HepG2 (cell line): ENCODE data around the gene ST6GALNAC6.

Source experiments
- CTCF ChIP-seq: sonication (generic); formaldehyde crosslinking; IDR thresholded peaks from 2 replicates; pipeline ENCODE4 v1.5.0; 2020; ENCODE audit warnings: mild to moderate bottlenecking, missing genetic modification reagents, moderate library complexity
- EHMT2 ChIP-seq: fragments of 200-600 bp; sonication (generic); IDR thresholded peaks from 2 replicates; pipeline ENCODE4 v1.7.0; 2017; ENCODE audit warnings: antibody characterized with exemption, low read depth, low read length, borderline replicate concordance
- HHEX ChIP-seq: IDR thresholded peaks from 2 replicates; pipeline ENCODE4 v1.6.1; 2016; ENCODE audit warnings: control low read depth
- MYC ChIP-seq: sonication (generic); formaldehyde crosslinking; IDR thresholded peaks from 2 replicates; pipeline ENCODE4 v1.9.0; 2021; ENCODE audit warnings: missing genetic modification reagents, borderline replicate concordance
- POLR2AphosphoS5 ChIP-seq: IDR thresholded peaks from 2 replicates; pipeline ENCODE4 v1.6.1; 2012; ENCODE audit warnings: low read depth, low read length
- SMC3 ChIP-seq: IDR thresholded peaks from 2 replicates; pipeline ENCODE4 v1.6.1; 2011; ENCODE audit warnings: low read length, improper control_type of control experiment
- ZNF224 ChIP-seq: sonication (generic); formaldehyde crosslinking; IDR thresholded peaks from 2 replicates; pipeline ENCODE4 v1.5.0; 2020; ENCODE audit warnings: mild to moderate bottlenecking, missing genetic modification reagents
- ZNF280D ChIP-seq: sonication (generic); formaldehyde crosslinking; IDR thresholded peaks from 2 replicates; pipeline ENCODE4 v1.5.1; 2020; ENCODE audit warnings: mild to moderate bottlenecking, missing genetic modification reagents
- ZNF383 ChIP-seq: sonication (generic); formaldehyde crosslinking; IDR thresholded peaks from 2 replicates; pipeline ENCODE4 v1.4.0; 2020; ENCODE audit warnings: missing genetic modification reagents, mild to moderate bottlenecking, borderline replicate concordance
- ZNF792 ChIP-seq: IDR thresholded peaks from 2 replicates; pipeline ENCODE4 v1.6.1; 2016
- TF ChIP-seq, protein P1 (sequence below): IDR thresholded peaks from 2 replicates; pipeline ENCODE4 v1.6.1; 2016; ENCODE audit warnings: low read depth, missing genetic modification reagents, missing compliant biosample characterization

DNA sequence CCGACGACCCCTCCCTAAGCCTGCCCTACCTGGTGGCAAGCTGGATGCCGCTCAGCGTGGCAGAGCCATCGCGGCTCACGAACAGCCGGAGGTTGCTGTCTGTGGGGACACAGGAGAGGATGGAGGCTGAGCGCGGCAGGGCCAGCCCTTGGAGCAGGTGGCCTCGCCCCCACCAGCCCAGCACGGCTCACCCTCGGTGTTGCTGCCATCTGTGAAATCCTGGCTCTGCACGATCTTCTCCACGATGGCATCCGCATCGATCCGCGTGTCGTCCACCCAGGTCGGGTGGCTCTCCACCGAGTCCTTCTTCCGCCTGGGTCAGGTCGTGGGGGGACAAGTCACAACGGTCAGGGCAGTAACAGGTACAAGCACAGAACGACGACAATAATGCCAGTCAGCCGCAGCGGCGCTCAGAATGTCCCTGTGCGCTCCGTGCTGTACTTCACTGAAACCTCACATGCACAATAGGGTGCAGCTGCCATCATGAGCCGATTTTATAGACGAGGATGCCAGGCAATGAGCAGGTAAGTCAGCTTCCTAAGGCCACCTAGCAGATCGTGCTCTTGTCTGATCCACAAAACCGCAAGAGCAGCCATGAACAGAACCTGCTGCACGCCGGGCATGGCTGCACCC, 45.3 kb upstream of the ST6GALNAC6 start:
- no peak for TF ChIP-seq CTCF (CRISPR knock-in tag)
- no peak for TF ChIP-seq ZNF224
- no peak for TF ChIP-seq SMC3
- no peak for TF ChIP-seq POLR2AphosphoS5
- TF ChIP-seq, protein P1, sequence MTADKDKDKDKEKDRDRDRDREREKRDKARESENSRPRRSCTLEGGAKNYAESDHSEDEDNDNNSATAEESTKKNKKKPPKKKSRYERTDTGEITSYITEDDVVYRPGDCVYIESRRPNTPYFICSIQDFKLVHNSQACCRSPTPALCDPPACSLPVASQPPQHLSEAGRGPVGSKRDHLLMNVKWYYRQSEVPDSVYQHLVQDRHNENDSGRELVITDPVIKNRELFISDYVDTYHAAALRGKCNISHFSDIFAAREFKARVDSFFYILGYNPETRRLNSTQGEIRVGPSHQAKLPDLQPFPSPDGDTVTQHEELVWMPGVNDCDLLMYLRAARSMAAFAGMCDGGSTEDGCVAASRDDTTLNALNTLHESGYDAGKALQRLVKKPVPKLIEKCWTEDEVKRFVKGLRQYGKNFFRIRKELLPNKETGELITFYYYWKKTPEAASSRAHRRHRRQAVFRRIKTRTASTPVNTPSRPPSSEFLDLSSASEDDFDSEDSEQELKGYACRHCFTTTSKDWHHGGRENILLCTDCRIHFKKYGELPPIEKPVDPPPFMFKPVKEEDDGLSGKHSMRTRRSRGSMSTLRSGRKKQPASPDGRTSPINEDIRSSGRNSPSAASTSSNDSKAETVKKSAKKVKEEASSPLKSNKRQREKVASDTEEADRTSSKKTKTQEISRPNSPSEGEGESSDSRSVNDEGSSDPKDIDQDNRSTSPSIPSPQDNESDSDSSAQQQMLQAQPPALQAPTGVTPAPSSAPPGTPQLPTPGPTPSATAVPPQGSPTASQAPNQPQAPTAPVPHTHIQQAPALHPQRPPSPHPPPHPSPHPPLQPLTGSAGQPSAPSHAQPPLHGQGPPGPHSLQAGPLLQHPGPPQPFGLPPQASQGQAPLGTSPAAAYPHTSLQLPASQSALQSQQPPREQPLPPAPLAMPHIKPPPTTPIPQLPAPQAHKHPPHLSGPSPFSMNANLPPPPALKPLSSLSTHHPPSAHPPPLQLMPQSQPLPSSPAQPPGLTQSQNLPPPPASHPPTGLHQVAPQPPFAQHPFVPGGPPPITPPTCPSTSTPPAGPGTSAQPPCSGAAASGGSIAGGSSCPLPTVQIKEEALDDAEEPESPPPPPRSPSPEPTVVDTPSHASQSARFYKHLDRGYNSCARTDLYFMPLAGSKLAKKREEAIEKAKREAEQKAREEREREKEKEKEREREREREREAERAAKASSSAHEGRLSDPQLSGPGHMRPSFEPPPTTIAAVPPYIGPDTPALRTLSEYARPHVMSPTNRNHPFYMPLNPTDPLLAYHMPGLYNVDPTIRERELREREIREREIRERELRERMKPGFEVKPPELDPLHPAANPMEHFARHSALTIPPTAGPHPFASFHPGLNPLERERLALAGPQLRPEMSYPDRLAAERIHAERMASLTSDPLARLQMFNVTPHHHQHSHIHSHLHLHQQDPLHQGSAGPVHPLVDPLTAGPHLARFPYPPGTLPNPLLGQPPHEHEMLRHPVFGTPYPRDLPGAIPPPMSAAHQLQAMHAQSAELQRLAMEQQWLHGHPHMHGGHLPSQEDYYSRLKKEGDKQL (CRISPR knock-in tag), result no peak
- TF ChIP-seq MYC, result no peak
- TF ChIP-seq ZNF280D (CRISPR knock-in tag), result no peak
- TF ChIP-seq EHMT2, result no peak
- no peak for TF ChIP-seq ZNF383 (CRISPR knock-in tag)
- TF ChIP-seq HHEX, result no peak
- no peak for TF ChIP-seq ZNF792 (CRISPR knock-in tag)
